ENCODE measurements around the gene GMDS.

DNA sequence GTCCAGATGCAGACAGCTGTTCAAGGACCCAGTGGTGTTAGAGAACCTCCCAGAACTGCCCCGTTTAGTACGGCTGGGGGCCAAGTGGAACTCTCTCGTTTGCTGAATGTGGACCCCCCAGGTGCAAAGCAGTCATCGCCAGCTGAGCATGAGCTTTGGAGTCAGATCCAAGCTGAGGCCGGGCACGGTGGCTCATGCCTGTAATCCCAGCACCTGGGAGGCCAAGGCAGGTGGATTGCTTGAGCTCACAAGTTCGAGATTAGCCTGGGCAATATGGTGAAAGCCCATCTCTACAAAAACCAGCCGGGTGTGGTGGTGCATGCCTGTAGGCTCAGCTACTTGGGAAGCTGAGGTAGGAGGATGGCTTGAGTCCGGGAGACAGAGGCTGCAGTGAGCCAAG is 606.0 kb downstream of the GMDS start:
- TF ChIP-seq POLR2A (IDR thresholded peaks at IDR 0.05; ENCODE audit: low read depth, low read length) (no peak), POLR2AphosphoS5 (IDR thresholded peaks at IDR 0.05; ENCODE audit: low read depth, low read length) (no peak), TAF1 (IDR thresholded peaks at IDR 0.05; ENCODE audit: borderline replicate concordance, low read depth, low read length) (no peak)

Measured in GM12892 (cell line).